GM12878 (cell line): Measurements from ENCODE around the gene CNTRL. TPM values are rescaled to one million over a fixed set of nuclear protein-coding genes. Genes with fewer than 3 reads are reported as not detected.

Source experiments
- CBFB ChIP-seq: IDR thresholded peaks from 2 replicates; pipeline ENCODE4 v1.6.1; 2016; ENCODE audit warnings: antibody characterized with exemption, low read depth
- DPF2 ChIP-seq: fragments of 450-650 bp; IDR thresholded peaks from 2 replicates; pipeline ENCODE4 v1.6.1; 2017; ENCODE audit warnings: mild to moderate bottlenecking
- HCFC1 ChIP-seq: fragments of 150-350 bp; IDR thresholded peaks from 2 replicates; pipeline ENCODE4 v1.6.1; 2014; ENCODE audit warnings: low read length
- KDM1A ChIP-seq: fragments of 200-600 bp; sonication (generic); IDR thresholded peaks from 2 replicates; pipeline ENCODE4 v1.6.1; 2016; ENCODE audit warnings: borderline replicate concordance
- NFYA ChIP-seq: IDR thresholded peaks from 2 replicates; pipeline ENCODE4 v1.6.1; 2011; ENCODE audit warnings: low read depth, mild to moderate bottlenecking, low read length, improper control_type of control experiment, borderline replicate concordance
- NFYB ChIP-seq: IDR thresholded peaks from 2 replicates; pipeline ENCODE4 v1.6.1; 2011; ENCODE audit warnings: low read depth, mild to moderate bottlenecking, low read length, improper control_type of control experiment, moderate library complexity; ENCODE audit not compliant: insufficient read depth
- NR2C2 ChIP-seq: IDR thresholded peaks from 2 replicates; pipeline ENCODE4 v1.6.1; 2011; ENCODE audit warnings: borderline replicate concordance, low read depth; ENCODE audit not compliant: control insufficient read depth, insufficient read length
- PBX3 ChIP-seq: IDR thresholded peaks from 2 replicates; pipeline ENCODE4 v1.6.1; 2011; ENCODE audit warnings: mild to moderate bottlenecking, low read depth, low read length, moderate library complexity; ENCODE audit not compliant: insufficient replicate concordance
- PKNOX1 ChIP-seq: fragments of 450-650 bp; IDR thresholded peaks from 2 replicates; pipeline ENCODE4 v1.6.1; 2016; ENCODE audit warnings: mild to moderate bottlenecking
- SIX5 ChIP-seq: IDR thresholded peaks from 2 replicates; pipeline ENCODE4 v1.6.1; 2011; ENCODE audit warnings: mild to moderate bottlenecking, low read depth, low read length, moderate library complexity; ENCODE audit not compliant: severe bottlenecking
- SMC3 ChIP-seq: IDR thresholded peaks from 2 replicates; pipeline ENCODE4 v1.6.1; 2011; ENCODE audit warnings: low read length, improper control_type of control experiment, borderline replicate concordance
- SRF ChIP-seq, 2 experiments: IDR thresholded peaks; 2 replicates each; pipeline ENCODE4 v1.6.1; 2011; ENCODE audit warnings: low read depth in 2 of 2, low read length in 2 of 2, mild to moderate bottlenecking in 1 of 2, moderate library complexity in 1 of 2
- SUZ12 ChIP-seq: fragments of 200-600 bp; sonication (generic); IDR thresholded peaks from one replicate; pipeline ENCODE4 v1.6.1; 2018; ENCODE audit warnings: antibody characterized with exemption, mild to moderate bottlenecking; ENCODE audit not compliant: unreplicated experiment
- USF1 ChIP-seq: IDR thresholded peaks from 2 replicates; pipeline ENCODE4 v1.6.1; 2011; ENCODE audit warnings: borderline replicate concordance, low read depth, mild to moderate bottlenecking, moderate library complexity, mixed read lengths, low read length; ENCODE audit not compliant: insufficient read depth; ENCODE audit errors: extremely low read length
- ZNF24 ChIP-seq: fragments of 450-650 bp; IDR thresholded peaks from 2 replicates; pipeline ENCODE4 v1.6.1; 2017; ENCODE audit warnings: antibody characterized with exemption, mild to moderate bottlenecking
- ZNF622 ChIP-seq: fragments of 450-650 bp; IDR thresholded peaks from 2 replicates; pipeline ENCODE4 v1.6.1; 2017; ENCODE audit warnings: mild to moderate bottlenecking, inconsistent platforms
- polyA plus RNA-seq, 11 experiments: library from polyadenylated mRNA; depleted of rRNA in 4 of 11; unstranded in 6 of 11; stranded (reverse) in 5 of 11; fragments of >200 nt; fragmentation: Nextera tagmentation in 4 of 11; fragmentation: Illumina TruSeq in 1 of 11; extraction: Ambion mirVana in 4 of 11; extraction: Trizol in 1 of 11; gene quantifications; 1 replicate in 1 of 11; 2 replicates in 10 of 11; pipeline versions ENCODE4 v1.2.1 to v1.2.3, GENCODE V29; 2011 to 2016; ENCODE audit warnings: inconsistent platforms in 2 of 11, missing spikeins in 2 of 11, low read depth in 1 of 11
- total RNA-seq, 4 experiments: library from RNA; depleted of rRNA in 3 of 4; stranded (reverse); fragments of >200 nt in 3 of 4; fragmentation: Illumina TruSeq in 1 of 4; extraction: Trizol in 1 of 4; gene quantifications; 2 replicates each; pipeline versions ENCODE4 v1.2.1 to v1.2.3, GENCODE V29; 2013 to 2021
- TF ChIP-seq, protein P1 (sequence below): fragments of 450-650 bp; IDR thresholded peaks from 2 replicates; pipeline ENCODE4 v1.6.1; 2017; ENCODE audit warnings: mild to moderate bottlenecking, low read depth, inconsistent platforms; ENCODE audit not compliant: poor library complexity, severe bottlenecking
- TF ChIP-seq, protein P2 (sequence below): fragments of 150-350 bp; IDR thresholded peaks from 2 replicates; pipeline ENCODE4 v1.6.1; 2014; ENCODE audit warnings: mild to moderate bottlenecking, low read depth, low read length

The CNTRL gene
- total and polyA plus RNA-seq, 10 of the 15 experiments (the other 5 are each of a cell fraction or from before 2014, with no cell fraction given): 20.0 to 65.4 (median 38.8) TPM

DNA sequence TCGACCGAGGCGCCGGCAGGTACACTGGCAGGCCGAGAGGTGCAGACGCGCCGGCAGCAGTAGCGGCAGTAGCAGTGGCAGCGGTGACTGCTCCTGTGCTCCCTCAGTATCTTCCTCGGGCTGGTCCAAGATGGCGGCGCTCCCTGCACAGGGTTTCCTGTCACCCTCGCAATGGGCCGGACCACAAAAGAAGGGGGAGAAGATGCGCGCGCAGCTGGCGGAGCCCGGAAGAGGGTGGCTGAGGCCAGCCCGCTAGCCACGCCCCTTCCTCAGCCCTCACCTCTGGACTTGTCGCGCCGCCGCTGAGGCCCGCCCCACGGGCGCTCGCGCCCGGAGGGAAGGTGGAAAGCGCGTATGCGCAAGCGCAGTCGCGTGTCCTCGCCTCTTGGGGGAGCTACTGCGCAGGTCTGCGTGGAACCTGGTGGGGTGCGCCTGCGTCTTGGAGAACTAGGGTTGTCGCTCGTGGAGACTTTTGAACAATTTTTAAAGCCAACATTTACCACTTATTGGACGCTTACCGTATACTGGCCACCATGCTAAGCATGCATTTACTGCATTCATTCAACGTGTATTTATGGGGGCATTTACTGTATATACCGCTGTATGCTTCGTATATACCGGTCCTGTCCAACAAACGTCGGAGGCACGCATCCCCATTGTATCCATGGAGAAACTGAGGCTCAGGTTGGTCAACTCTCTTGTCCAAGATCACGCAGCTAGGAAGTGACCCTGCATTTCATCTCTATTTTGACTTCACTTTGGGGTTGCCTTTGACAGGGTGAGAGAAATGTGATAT lies 127.2 kb downstream of the CNTRL start, which contains the start of gene RAB14 (continued):
- TF ChIP-seq, protein P1, sequence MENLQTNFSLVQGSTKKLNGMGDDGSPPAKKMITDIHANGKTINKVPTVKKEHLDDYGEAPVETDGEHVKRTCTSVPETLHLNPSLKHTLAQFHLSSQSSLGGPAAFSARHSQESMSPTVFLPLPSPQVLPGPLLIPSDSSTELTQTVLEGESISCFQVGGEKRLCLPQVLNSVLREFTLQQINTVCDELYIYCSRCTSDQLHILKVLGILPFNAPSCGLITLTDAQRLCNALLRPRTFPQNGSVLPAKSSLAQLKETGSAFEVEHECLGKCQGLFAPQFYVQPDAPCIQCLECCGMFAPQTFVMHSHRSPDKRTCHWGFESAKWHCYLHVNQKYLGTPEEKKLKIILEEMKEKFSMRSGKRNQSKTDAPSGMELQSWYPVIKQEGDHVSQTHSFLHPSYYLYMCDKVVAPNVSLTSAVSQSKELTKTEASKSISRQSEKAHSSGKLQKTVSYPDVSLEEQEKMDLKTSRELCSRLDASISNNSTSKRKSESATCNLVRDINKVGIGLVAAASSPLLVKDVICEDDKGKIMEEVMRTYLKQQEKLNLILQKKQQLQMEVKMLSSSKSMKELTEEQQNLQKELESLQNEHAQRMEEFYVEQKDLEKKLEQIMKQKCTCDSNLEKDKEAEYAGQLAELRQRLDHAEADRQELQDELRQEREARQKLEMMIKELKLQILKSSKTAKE: no peak
- TF ChIP-seq PKNOX1 (0 out of 2 replicates have a peak, but pooled peaks have one; percentile 46), SUZ12 (no peak), NFYB (peak; percentile 28; the same call in 1 of the 2 replicates), SMC3 (no peak), NR2C2 (no peak), PBX3 (no peak), SIX5 (peak; percentile 24), USF1 (no peak), NFYA (no peak), SRF (IDR thresholded peaks at IDR 0.05; ENCODE audit: low read depth in 2 of 2, low read length in 2 of 2) (no peak; a peak in 1 of 4 replicates), ZNF24 (no peak), DPF2 (no peak), KDM1A (no peak), HCFC1 (peak; percentile 44), ZNF622 (no peak), CBFB (peak; percentile 84)
- TF ChIP-seq, protein P2, sequence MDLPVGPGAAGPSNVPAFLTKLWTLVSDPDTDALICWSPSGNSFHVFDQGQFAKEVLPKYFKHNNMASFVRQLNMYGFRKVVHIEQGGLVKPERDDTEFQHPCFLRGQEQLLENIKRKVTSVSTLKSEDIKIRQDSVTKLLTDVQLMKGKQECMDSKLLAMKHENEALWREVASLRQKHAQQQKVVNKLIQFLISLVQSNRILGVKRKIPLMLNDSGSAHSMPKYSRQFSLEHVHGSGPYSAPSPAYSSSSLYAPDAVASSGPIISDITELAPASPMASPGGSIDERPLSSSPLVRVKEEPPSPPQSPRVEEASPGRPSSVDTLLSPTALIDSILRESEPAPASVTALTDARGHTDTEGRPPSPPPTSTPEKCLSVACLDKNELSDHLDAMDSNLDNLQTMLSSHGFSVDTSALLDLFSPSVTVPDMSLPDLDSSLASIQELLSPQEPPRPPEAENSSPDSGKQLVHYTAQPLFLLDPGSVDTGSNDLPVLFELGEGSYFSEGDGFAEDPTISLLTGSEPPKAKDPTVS: no peak
